OCI-LY7 (cell line): ENCODE results near the gene SNAP29. TPM values are rescaled to one million over a fixed set of nuclear protein-coding genes. Genes with fewer than 3 reads are reported as not detected.
"Not testable (repeated sequence)": the region's sequence is repeated elsewhere in the genome, so short reads cannot be mapped to it uniquely, and the experiment has no call there.

ENCODE experiments used
- BruUV-seq: library from RNA; stranded (reverse); fragments of 400-500 nt; replicated peaks from 2 replicates; lab custom pipeline; 2021; lab: Mats Ljungman, UMichigan
- CTCF ChIA-PET: fragments of 300-600 bp; sonication (Branson Sonifier 250); formaldehyde crosslinking; loops from one replicate; lab custom pipeline; 2022; ENCODE audit warnings: antibody characterized with exemption; ENCODE audit not compliant: unreplicated experiment; lab: Charles Lee
- POLR2A ChIA-PET: fragments of 300-600 bp; sonication (Branson Sonifier 250); formaldehyde crosslinking; loops from one replicate; lab custom pipeline; 2022; ENCODE audit warnings: antibody characterized with exemption; lab: Charles Lee
- DNase-seq: peaks from one replicate; pipeline ENCODE4 v3.0.0-alpha.2; 2015; ENCODE audit warnings: low spot score
- H2AFZ ChIP-seq: fragments of 200-600 bp; sonication (generic), shearing (Covaris generic); 2 replicates; pipeline ENCODE4 v1.6.1; 2014; ENCODE audit warnings: mild to moderate bottlenecking, antibody characterized with exemption, low read length, moderate library complexity
- H3K27ac ChIP-seq: fragments of 200-600 bp; sonication (generic); 2 replicates; pipeline ENCODE4 v1.5.1; 2014; ENCODE audit warnings: mixed run types, low read depth, mild to moderate bottlenecking, moderate library complexity, low read length, inconsistent platforms; ENCODE audit not compliant: poor library complexity, severe bottlenecking
- H3K36me3 ChIP-seq: fragments of 200-600 bp; sonication (generic); 2 replicates; pipeline ENCODE4 v1.6.1; 2014; ENCODE audit warnings: mild to moderate bottlenecking, antibody characterized with exemption, low read length, moderate library complexity, mixed read lengths; ENCODE audit not compliant: insufficient read depth
- H3K4me1 ChIP-seq: fragments of 200-600 bp; sonication (generic); 2 replicates; pipeline ENCODE4 v1.5.1; 2014; ENCODE audit warnings: mild to moderate bottlenecking, low read length; ENCODE audit not compliant: insufficient read depth, poor library complexity, severe bottlenecking
- H3K4me2 ChIP-seq: fragments of 200-600 bp; sonication (generic); 2 replicates; pipeline ENCODE4 v1.6.1; 2014; ENCODE audit warnings: mild to moderate bottlenecking, low read length
- H3K4me3 ChIP-seq: fragments of 200-600 bp; sonication (generic); 2 replicates; pipeline ENCODE4 v1.5.1; 2014; ENCODE audit warnings: mild to moderate bottlenecking, low read depth, low read length; ENCODE audit not compliant: poor library complexity, severe bottlenecking
- H3K79me2 ChIP-seq: fragments of 200-600 bp; sonication (generic); 2 replicates; pipeline ENCODE4 v1.6.1; 2016; ENCODE audit warnings: low read depth, mild to moderate bottlenecking, low read length, moderate library complexity, mixed read lengths; ENCODE audit not compliant: insufficient read depth
- H3K9me2 ChIP-seq: fragments of 200-600 bp; sonication (generic); 2 replicates; pipeline ENCODE4 v1.6.1; 2016; ENCODE audit warnings: mild to moderate bottlenecking, low read length, mixed read lengths; ENCODE audit not compliant: insufficient read depth
- H3K9me3 ChIP-seq: fragments of 200-600 bp; sonication (generic); 2 replicates; pipeline ENCODE4 v1.6.1; 2014; ENCODE audit warnings: mild to moderate bottlenecking, mixed run types, low read length, mixed read lengths
- H4K20me1 ChIP-seq: fragments of 200-600 bp; sonication (generic); 2 replicates; pipeline ENCODE4 v1.6.1; 2014; ENCODE audit warnings: mild to moderate bottlenecking, antibody characterized with exemption, low read length, moderate library complexity, mixed read lengths; ENCODE audit not compliant: insufficient read depth
- CTCF ChIP-seq: fragments of 200-600 bp; sonication (generic); conservative IDR thresholded peaks from 2 replicates; pipeline ENCODE4 v1.5.1; 2014; ENCODE audit warnings: mild to moderate bottlenecking, antibody characterized with exemption, low read length, moderate library complexity, mixed read lengths
- EZH2phosphoT487 ChIP-seq: fragments of 200-600 bp; sonication (generic); IDR thresholded peaks from 2 replicates; pipeline ENCODE4 v1.6.1; 2018; ENCODE audit warnings: low read depth, borderline replicate concordance, mild to moderate bottlenecking, mixed run types, antibody characterized with exemption, low read length, moderate library complexity, mixed read lengths
- intact Hi-C: fragments of 100-400 bp; cut with micrococcal nuclease; formaldehyde crosslinking; loops from one replicate; pipeline ENCODE4 v1.10.0; 2022; ENCODE audit not compliant: unreplicated experiment
- total RNA-seq, 2 experiments: library from RNA; depleted of rRNA in 1 of 2; stranded (reverse); fragments of >200 nt in 1 of 2; shearing (Covaris generic) in 1 of 2; gene quantifications; 2 replicates each; pipeline ENCODE4 v1.2.3, GENCODE V29; 2014 to 2022

The SNAP29 gene
- total RNA-seq, 2 experiments from 2014 or later: 12.7 to 26.9 TPM

- Histone ChIP-seq H3K27ac (no peak overlapping the region), H2AFZ (no peak overlapping the region), H3K9me3 (peaks cover 8% of the 10 kb centered on the region), H3K4me1 (peaks cover 7% of the 10 kb centered on the region), H3K9me2 (no peaks in the 10 kb centered on the region), H3K36me3 (peaks cover 85% of the 10 kb centered on the region), H4K20me1 (peaks cover 37% of the 10 kb centered on the region), H3K4me2 (no peak overlapping the region), H3K4me3 (no peak overlapping the region), H3K79me2 (peaks cover 99% of the 10 kb centered on the region)
- ChIA-PET POLR2A (no interaction called here), CTCF (no interaction called here)
- no TSS peak for BruUV-seq
- TF ChIP-seq EZH2phosphoT487 (no peak), CTCF (no peak)
- DNase-seq: no peak
- intact Hi-C loops: no loop called here
Observed at GRCh38 chr22:20933910-20934309, 75.1 kb downstream of the SNAP29 start.

GRCh38 chr22:20935049-20935448 lies 76.2 kb downstream of the SNAP29 start:
- Histone ChIP-seq H3K36me3 (peaks cover 87% of the 10 kb centered on the region), H3K79me2 (peaks cover 100% of the 10 kb centered on the region), H4K20me1 (peaks cover 32% of the 10 kb centered on the region)
- CTCF ChIA-PET, H3K4me3 ChIP-seq, H3K4me1 ChIP-seq, H3K9me2 ChIP-seq, H3K4me2 ChIP-seq, BruUV-seq, H3K9me3 ChIP-seq, H2AFZ ChIP-seq, POLR2A ChIA-PET, DNase-seq, H3K27ac ChIP-seq, intact Hi-C loops: not testable (repeated sequence)

- H3K4me1 ChIP-seq, H2AFZ ChIP-seq, H3K27ac ChIP-seq, DNase-seq, H3K9me2 ChIP-seq, H3K4me2 ChIP-seq, BruUV-seq, H3K4me3 ChIP-seq, CTCF ChIA-PET, intact Hi-C loops, H3K9me3 ChIP-seq: not testable (repeated sequence)
- POLR2A ChIA-PET: interaction anchor here (1.1 kb wide), 1 partner anchor 9 kb away, joined by 5 read pairs; no protein-coding TSS in a partner anchor
- Histone ChIP-seq H3K79me2 (peaks cover 100% of the 10 kb centered on the region), H4K20me1 (peaks cover 36% of the 10 kb centered on the region), H3K36me3 (peaks cover 88% of the 10 kb centered on the region)
Observed at GRCh38 chr22:20935780-20936539, 77.2 kb downstream of the SNAP29 start.
